HepG2 (cell line): Measurements from ENCODE around the gene PARP11. TPM values are rescaled to one million over a fixed set of nuclear protein-coding genes. Genes with fewer than 3 reads are reported as not detected.

Source experiments
- ATAC-seq: fragments of 200-7000 bp; cut with Tn5 transposase; 3 replicates; pipeline ENCODE4 v1.9.1; 2020; ENCODE audit warnings: mild to moderate bottlenecking, moderate library complexity
- BruUV-seq: library from RNA; stranded (reverse); fragments of 400-500 nt; replicated peaks from 2 replicates; lab custom pipeline; 2021; lab: Mats Ljungman, UMichigan
- CTCF ChIA-PET: fragments of 300-600 bp; formaldehyde crosslinking; extraction: SDS; loops from one replicate; lab custom pipeline; 2021; ENCODE audit warnings: low total read pairs, inconsistent platforms, low intra/inter-chr PET ratio; lab: Yijun Ruan, JAX
- POLR2A ChIA-PET: fragments of 350-600 bp; sonication (Branson Sonifier 250); formaldehyde crosslinking; loops from one replicate; lab custom pipeline; 2020; ENCODE audit warnings: antibody characterized with exemption, inconsistent platforms; lab: Yijun Ruan, JAX
- DNase-seq: peaks from one replicate; pipeline ENCODE4 v3.0.0-alpha.2; 2015; ENCODE audit warnings: low spot score
- FAIRE-seq: peaks from 3 replicates; lab custom pipeline; 2011; peaks lifted over from hg19 to GRCh38; lab: Jason Lieb, UNC
- H2AFZ ChIP-seq: one replicate; pipeline ENCODE4 v1.6.1; 2011; ENCODE audit warnings: low read length, inconsistent platforms
- H3K27ac ChIP-seq: fragments of 300-600 bp; 3 replicates; pipeline ENCODE4 v1.8.0; 2011; ENCODE audit warnings: mixed run types, mild to moderate bottlenecking, mixed read lengths, low read length, inconsistent platforms; ENCODE audit not compliant: insufficient read depth; ENCODE audit errors: extremely low read length
- H3K27me3 ChIP-seq, 2 experiments: fragments of 200-600 bp in 1 of 2; 2 replicates in 1 of 2; 3 replicates in 1 of 2; pipeline versions ENCODE4 v1.6.0 to v1.8.0; 2011; ENCODE audit warnings: low read length in 2 of 2, mild to moderate bottlenecking in 2 of 2, moderate library complexity in 2 of 2, inconsistent platforms in 1 of 2; ENCODE audit not compliant: insufficient read depth in 2 of 2, control insufficient read depth in 1 of 2
- H3K36me3 ChIP-seq, 2 experiments: fragments of 200-600 bp in 1 of 2; replicated peaks in 1 of 2; 2 replicates in 1 of 2; 3 replicates in 1 of 2; pipeline versions ENCODE4 v1.5.1 to v1.8.0; 2011; ENCODE audit warnings: low read length in 2 of 2, inconsistent platforms in 1 of 2; ENCODE audit not compliant: insufficient read depth in 2 of 2, control insufficient read depth in 1 of 2
- H3K4me1 ChIP-seq: 2 replicates; pipeline ENCODE4 v1.5.1; 2012; ENCODE audit warnings: low read length, inconsistent platforms; ENCODE audit not compliant: insufficient read depth
- H3K4me2 ChIP-seq: 2 replicates; pipeline ENCODE4 v1.6.0; 2011; ENCODE audit warnings: low read depth, low read length, inconsistent platforms
- H3K4me3 ChIP-seq, 3 experiments: fragments of 200-600 bp in 1 of 3; sonication (generic), shearing (Covaris generic) in 1 of 3; replicated peaks in 1 of 3; 2 replicates each; pipeline ENCODE4 v1.5.1; 2011 to 2016; ENCODE audit warnings: low read length in 3 of 3, inconsistent platforms in 2 of 3, low read depth in 2 of 3, mild to moderate bottlenecking in 2 of 3, control low read depth in 1 of 3, mixed read lengths in 1 of 3; ENCODE audit not compliant: insufficient read depth in 1 of 3
- H3K79me2 ChIP-seq: one replicate; pipeline ENCODE4 v1.6.1; 2011; ENCODE audit warnings: low read length, inconsistent platforms; ENCODE audit not compliant: insufficient read depth
- H3K9ac ChIP-seq: 2 replicates; pipeline ENCODE4 v1.6.0; 2011; ENCODE audit warnings: mild to moderate bottlenecking, low read depth, low read length, inconsistent platforms; ENCODE audit not compliant: insufficient read depth
- H3K9me3 ChIP-seq: 2 replicates; pipeline ENCODE4 v1.5.1; 2012; ENCODE audit warnings: mild to moderate bottlenecking, low read length
- H4K20me1 ChIP-seq: 2 replicates; pipeline ENCODE4 v1.6.0; 2011; ENCODE audit warnings: inconsistent platforms, mild to moderate bottlenecking, low read length, moderate library complexity; ENCODE audit not compliant: insufficient read depth
- AHDC1 ChIP-seq: sonication (generic); formaldehyde crosslinking; IDR thresholded peaks from 2 replicates; pipeline ENCODE4 v1.5.1; 2020; ENCODE audit warnings: mild to moderate bottlenecking, missing genetic modification reagents, borderline replicate concordance
- ARID3A ChIP-seq: IDR thresholded peaks from 2 replicates; pipeline ENCODE4 v1.6.1; 2012; ENCODE audit warnings: low read depth, low read length, improper control_type of control experiment
- ATM ChIP-seq: fragments of 450-650 bp; IDR thresholded peaks from 2 replicates; pipeline ENCODE4 v1.7.1; 2017; ENCODE audit warnings: mild to moderate bottlenecking, borderline replicate concordance
- FOSL2 ChIP-seq: sonication (generic); formaldehyde crosslinking; IDR thresholded peaks from 2 replicates; pipeline ENCODE4 v1.4.0; 2020; ENCODE audit warnings: missing genetic modification reagents
- FOXA1 ChIP-seq, 2 experiments: fragments of 450-650 bp in 1 of 2; sonication (generic) in 1 of 2; formaldehyde crosslinking in 1 of 2; IDR thresholded peaks; 2 replicates each; pipeline versions ENCODE4 v1.4.0 to v1.6.1; 2016 to 2020; ENCODE audit warnings: missing genetic modification reagents in 1 of 2
- FOXA3 ChIP-seq: IDR thresholded peaks from 2 replicates; pipeline ENCODE4 v1.6.1; 2016; ENCODE audit warnings: missing genetic modification reagents, missing compliant biosample characterization
- FOXP1 ChIP-seq, 2 experiments: fragments of 450-650 bp in 1 of 2; IDR thresholded peaks; 2 replicates each; pipeline ENCODE4 v1.6.1; 2017 to 2018; ENCODE audit warnings: antibody characterized with exemption in 1 of 2
- NCOA2 ChIP-seq: sonication (generic); formaldehyde crosslinking; IDR thresholded peaks from 2 replicates; pipeline ENCODE4 v1.8.0; 2022; ENCODE audit warnings: inconsistent platforms
- SNAI1 ChIP-seq: sonication (generic); formaldehyde crosslinking; IDR thresholded peaks from 2 replicates; pipeline ENCODE4 v1.5.0; 2020; ENCODE audit warnings: mild to moderate bottlenecking, missing genetic modification reagents, borderline replicate concordance
- SOX5 ChIP-seq: IDR thresholded peaks from 2 replicates; pipeline ENCODE4 v1.6.1; 2016; ENCODE audit warnings: borderline replicate concordance
- SRSF9 ChIP-seq: fragments of 200-400 bp; formaldehyde crosslinking; IDR thresholded peaks from 2 replicates; pipeline ENCODE4 v1.6.1; 2018; ENCODE audit warnings: borderline replicate concordance, mild to moderate bottlenecking, low read depth, low read length; ENCODE audit not compliant: insufficient read depth, poor library complexity, severe bottlenecking
- TEAD3 ChIP-seq: optimal IDR thresholded peaks from 2 replicates; pipeline ENCODE3; 2016; ENCODE audit warnings: borderline replicate concordance
- ZNF292 ChIP-seq: sonication (generic); formaldehyde crosslinking; IDR thresholded peaks from 2 replicates; pipeline ENCODE4 v1.8.1; 2022; ENCODE audit warnings: mild to moderate bottlenecking, low read depth, missing genetic modification reagents, borderline replicate concordance
- ZNF629 ChIP-seq: sonication (generic); formaldehyde crosslinking; conservative IDR thresholded peaks from 2 replicates; pipeline ENCODE4 v1.5.0; 2020; ENCODE audit warnings: missing genetic modification reagents
- ZNF850 ChIP-seq: sonication (generic); formaldehyde crosslinking; conservative IDR thresholded peaks from 2 replicates; pipeline ENCODE4 v1.9.0; 2021; ENCODE audit warnings: mild to moderate bottlenecking, missing genetic modification reagents
- WGBS: methylation state at CpG from one replicate; pipeline ENCODE4 v1.1.6; 2017; ENCODE audit warnings: low lambda C conversion rate; 5-methylcytosine and 5-hydroxymethylcytosine counted together
- in situ Hi-C: cut with HindIII; loops from 2 replicates; pipeline ENCODE4 v1.10.0; 2017; ENCODE audit warnings: low pct_unique_long_range_greater_than_20kb; ENCODE audit not compliant: extremely low pct_ligation_motif_present
- intact Hi-C: fragments of 100-400 bp; cut with micrococcal nuclease; formaldehyde crosslinking; loops from one replicate; pipeline ENCODE4 v1.10.0; 2022; ENCODE audit not compliant: unreplicated experiment
- polyA plus RNA-seq, 8 experiments: library from polyadenylated mRNA; depleted of rRNA in 3 of 8; stranded (reverse) in 7 of 8; unstranded in 1 of 8; fragments of >200 nt; fragmentation: Illumina TruSeq in 4 of 8; extraction: Trizol in 4 of 8; gene quantifications; 2 replicates each; pipeline versions ENCODE4 v1.2.1 to v1.2.3, GENCODE V29; 2011 to 2016; ENCODE audit warnings: low read depth in 4 of 8, missing spikeins in 1 of 8, mixed read lengths in 1 of 8; ENCODE audit not compliant: insufficient read depth in 1 of 8
- total RNA-seq, 5 experiments: library from RNA; depleted of rRNA; stranded (reverse); fragments of >200 nt; fragmentation: Illumina TruSeq; extraction: Trizol; gene quantifications; 2 replicates each; pipeline ENCODE4 v1.2.3, GENCODE V29; 2016; ENCODE audit warnings: low read depth in 1 of 5

The PARP11 gene
- total and polyA plus RNA-seq, 2 of the 13 experiments (the other 11 are each of a cell fraction or from before 2014, with no cell fraction given), result 4.0 to 7.6 TPM

- no peak overlapping the region for H3K9ac ChIP-seq
- in situ Hi-C loops (no loop called here), intact Hi-C loops (no loop called here)
- H3K4me3 ChIP-seq, result no peak overlapping the region
- H3K9me3 ChIP-seq, result no peaks in the 10 kb centered on the region
- DNase-seq (peak; percentile 61), FAIRE-seq (no peak), ATAC-seq (peak; percentile 80)
- H3K4me2 ChIP-seq, result no peak overlapping the region
- no peaks in the 10 kb centered on the region for H3K36me3 ChIP-seq
- no peaks in the 10 kb centered on the region for H4K20me1 ChIP-seq
- BruUV-seq, result no TSS peak
- peaks cover 42% of the 10 kb centered on the region for H3K4me1 ChIP-seq
- ChIA-PET POLR2A (no interaction called here), CTCF (no interaction called here)
- WGBS, result 49% methylated on average over 3 of the region's 3 CpGs
- H2AFZ ChIP-seq, result no peak overlapping the region
- no peak overlapping the region for H3K27ac ChIP-seq
- H3K27me3 ChIP-seq, result no peaks in the 10 kb centered on the region
- no peaks in the 10 kb centered on the region for H3K79me2 ChIP-seq
- TF ChIP-seq SRSF9, result no peak
- TF ChIP-seq AHDC1, result peak; percentile 58; the same call in 1 of the 2 replicates
- TF ChIP-seq ZNF292 (CRISPR knock-in tag), result no peak
- TF ChIP-seq ATM, result no peak
- TF ChIP-seq SOX5 (CRISPR knock-in tag), result peak; percentile 39; the same call in 1 of the 2 replicates
- TF ChIP-seq ZNF850 (CRISPR knock-in tag), result no peak
- TF ChIP-seq ZNF629, result peak; percentile 78
- 0 out of 2 replicates have a peak, but pooled peaks have one; percentile 21 for TF ChIP-seq NCOA2 (CRISPR knock-in tag)
- TF ChIP-seq SNAI1 (CRISPR knock-in tag), result no peak
- TF ChIP-seq FOXA1 (IDR thresholded peaks at IDR 0.05), result no peak
- peak; percentile 45 for TF ChIP-seq FOXA1 (CRISPR knock-in tag; IDR thresholded peaks at IDR 0.05)
- peak; percentile 34 for TF ChIP-seq TEAD3
- no peak for TF ChIP-seq FOXP1 (IDR thresholded peaks at IDR 0.05)
- 0 out of 2 replicates have a peak, but pooled peaks have one; percentile 6 for TF ChIP-seq FOXP1 (CRISPR knock-in tag; IDR thresholded peaks at IDR 0.05)
- peak; percentile 69 for TF ChIP-seq ARID3A
- peak; percentile 41; the same call in 1 of the 2 replicates for TF ChIP-seq FOSL2 (CRISPR knock-in tag)
- TF ChIP-seq FOXA3 (CRISPR knock-in tag), result peak; percentile 66
Measured at GRCh38 chr12:3832738-3833137, 40.5 kb downstream of the PARP11 start.
